Epithelial cell of proximal tubule (primary cell): Measurements from ENCODE around the gene F13A1. TPM values are rescaled to one million over a fixed set of nuclear protein-coding genes. Genes with fewer than 3 reads are reported as not detected.

Experiments used
- DNase-seq: peaks from one replicate; pipeline ENCODE4 v3.0.0-alpha.2; 2011; ENCODE audit warnings: low read depth
- H3K4me3 ChIP-seq: 2 replicates; pipeline ENCODE4 v1.5.1; 2011; ENCODE audit warnings: low read depth, mild to moderate bottlenecking, low read length
- total RNA-seq: library from RNA; depleted of rRNA; stranded (reverse); fragments of >200 nt; gene quantifications from 2 replicates; pipeline ENCODE4 v1.2.3, GENCODE V29; 2015
- TF ChIP-seq, protein P1 (sequence below): conservative IDR thresholded peaks from 2 replicates; pipeline ENCODE4 v1.5.1; 2012; ENCODE audit warnings: low read depth, mild to moderate bottlenecking, low read length

F13A1 gene
- total RNA-seq, 1 donor from 2014 or later: 5.4 TPM

DNA sequence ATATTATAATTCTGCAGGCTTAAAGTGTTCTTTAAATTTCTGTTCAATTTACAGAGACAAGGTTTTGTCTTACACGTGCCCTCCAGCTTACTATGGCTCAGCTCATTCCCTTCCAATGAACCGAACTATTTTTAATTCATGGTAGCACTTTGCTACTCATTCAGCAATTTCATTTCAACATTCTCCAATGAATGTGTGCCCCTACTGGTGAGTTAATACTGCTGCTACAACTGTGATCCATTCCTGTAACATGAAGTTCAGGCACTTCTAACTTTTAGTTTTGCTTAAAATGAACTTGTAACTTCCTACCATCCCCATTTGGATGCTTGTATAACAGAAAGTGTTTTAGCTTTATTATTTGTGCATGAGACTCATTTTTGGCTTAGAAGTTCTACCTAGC is 99.7 kb downstream of the F13A1 start:
- TF ChIP-seq, protein P1, sequence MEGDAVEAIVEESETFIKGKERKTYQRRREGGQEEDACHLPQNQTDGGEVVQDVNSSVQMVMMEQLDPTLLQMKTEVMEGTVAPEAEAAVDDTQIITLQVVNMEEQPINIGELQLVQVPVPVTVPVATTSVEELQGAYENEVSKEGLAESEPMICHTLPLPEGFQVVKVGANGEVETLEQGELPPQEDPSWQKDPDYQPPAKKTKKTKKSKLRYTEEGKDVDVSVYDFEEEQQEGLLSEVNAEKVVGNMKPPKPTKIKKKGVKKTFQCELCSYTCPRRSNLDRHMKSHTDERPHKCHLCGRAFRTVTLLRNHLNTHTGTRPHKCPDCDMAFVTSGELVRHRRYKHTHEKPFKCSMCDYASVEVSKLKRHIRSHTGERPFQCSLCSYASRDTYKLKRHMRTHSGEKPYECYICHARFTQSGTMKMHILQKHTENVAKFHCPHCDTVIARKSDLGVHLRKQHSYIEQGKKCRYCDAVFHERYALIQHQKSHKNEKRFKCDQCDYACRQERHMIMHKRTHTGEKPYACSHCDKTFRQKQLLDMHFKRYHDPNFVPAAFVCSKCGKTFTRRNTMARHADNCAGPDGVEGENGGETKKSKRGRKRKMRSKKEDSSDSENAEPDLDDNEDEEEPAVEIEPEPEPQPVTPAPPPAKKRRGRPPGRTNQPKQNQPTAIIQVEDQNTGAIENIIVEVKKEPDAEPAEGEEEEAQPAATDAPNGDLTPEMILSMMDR: peak; percentile 48
- DNase-seq: no peak

DNA sequence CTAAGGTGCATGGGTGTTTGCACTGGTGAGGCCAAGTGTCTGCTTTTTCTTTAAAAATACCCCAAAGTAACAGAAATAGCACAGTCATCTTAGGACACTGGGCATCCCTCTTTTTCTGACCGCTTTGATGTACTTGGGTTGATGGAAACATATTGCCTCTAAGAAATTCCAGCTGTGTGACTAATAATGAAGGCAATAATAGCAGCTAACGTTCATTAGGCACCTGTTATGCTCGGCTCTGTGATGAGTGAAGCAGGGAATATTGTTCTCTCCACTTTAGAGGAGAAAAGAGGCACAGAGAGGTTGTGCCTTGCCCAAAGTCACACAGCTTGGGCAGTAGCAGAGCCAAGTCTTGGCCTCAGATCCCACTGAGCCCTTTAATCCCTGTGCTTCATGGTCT is 100.7 kb downstream of the F13A1 start:
- no peak overlapping the region for H3K4me3 ChIP-seq

More for the DNA sequence above, 99.7 kb downstream of the F13A1 start:
- no peak overlapping the region for H3K4me3 ChIP-seq

DNA sequence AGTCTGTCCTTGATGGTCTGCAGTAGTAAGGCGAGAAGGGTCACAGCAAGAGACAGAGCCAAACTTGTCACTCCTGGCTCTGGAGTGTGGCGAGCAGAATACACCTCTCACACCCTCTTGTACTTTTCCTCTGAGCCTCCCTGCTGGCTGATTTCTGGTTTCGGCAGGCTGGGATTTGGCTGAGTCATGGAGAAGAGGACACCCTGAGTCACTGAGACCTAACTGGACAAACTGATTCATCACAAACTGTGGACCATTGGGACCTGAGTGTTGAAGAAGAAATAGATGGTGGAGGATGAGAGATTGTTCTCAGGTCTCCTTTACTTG is 101.7 kb downstream of the F13A1 start:
- H3K4me3 ChIP-seq: no peak overlapping the region
- no peak for DNase-seq
- TF ChIP-seq, protein P1: no peak

More for the DNA sequence above, 100.7 kb downstream of the F13A1 start:
- DNase-seq: no peak
- TF ChIP-seq, protein P1: no peak

DNA sequence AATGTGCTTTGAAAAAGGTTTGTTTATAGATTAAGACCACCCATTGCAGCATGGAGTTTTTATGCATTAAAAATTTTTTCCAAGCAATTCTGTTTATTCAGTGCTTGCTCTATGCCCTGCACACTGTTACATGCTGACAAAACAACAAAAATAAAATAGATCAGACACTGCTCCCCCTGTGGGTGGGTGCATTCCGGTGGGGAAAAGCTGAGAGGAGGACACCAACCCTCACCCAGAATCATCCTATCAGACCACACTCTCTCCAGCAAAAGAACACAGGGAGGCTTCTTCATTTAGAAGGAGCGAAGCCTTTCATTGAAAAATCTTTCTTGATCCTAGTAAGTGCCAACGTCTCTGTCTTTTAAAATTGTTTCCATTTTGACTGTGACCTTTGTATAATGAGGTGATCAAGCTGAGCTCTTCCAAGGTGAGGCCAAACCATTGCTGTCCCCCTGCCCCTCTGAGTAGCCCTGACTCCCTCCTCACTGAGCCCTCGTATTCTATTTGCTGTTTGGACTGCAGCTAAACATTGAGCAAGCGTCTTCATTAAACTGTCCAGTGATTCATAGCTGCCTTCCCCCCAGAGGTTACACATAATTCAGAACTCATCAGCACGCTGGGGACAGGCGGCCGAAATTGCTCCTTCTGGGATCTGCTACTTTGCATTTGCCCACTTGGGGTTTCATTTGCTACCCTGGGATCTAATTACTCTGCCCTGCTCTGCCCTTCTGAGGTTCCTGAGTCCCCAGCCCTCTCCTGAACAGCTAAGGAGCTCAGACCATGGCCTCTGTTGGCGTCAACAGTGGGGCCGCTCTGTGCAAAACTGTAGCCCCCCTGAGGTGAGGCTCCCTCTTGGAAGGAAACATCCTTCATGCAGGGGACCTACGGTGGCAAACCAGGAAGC is 102.4 kb downstream of the F13A1 start:
- DNase-seq: no peak
- TF ChIP-seq, protein P1: no peak
- H3K4me3 ChIP-seq: no peak overlapping the region

DNA sequence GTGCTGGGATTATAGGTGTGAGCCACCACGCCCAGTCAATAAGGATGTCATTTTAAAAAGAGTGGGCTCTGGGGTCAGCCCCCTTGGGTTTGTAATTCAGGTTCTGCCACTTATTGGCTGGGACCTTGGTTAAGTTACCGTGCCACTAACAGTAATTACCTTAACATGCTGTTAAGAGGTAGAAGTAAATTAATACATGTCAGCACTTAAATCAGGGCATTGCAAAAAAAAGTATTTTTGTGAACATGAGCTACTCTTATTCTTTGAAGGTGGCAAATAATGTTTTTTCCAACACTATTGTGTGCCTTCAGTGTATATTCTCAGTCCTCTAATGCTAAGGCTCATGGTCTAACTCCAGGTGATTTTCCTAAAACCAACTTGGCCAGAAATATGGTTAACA is 109.5 kb downstream of the F13A1 start:
- TF ChIP-seq, protein P1: no peak
- H3K4me3 ChIP-seq: no peak overlapping the region
- DNase-seq: no peak

DNA sequence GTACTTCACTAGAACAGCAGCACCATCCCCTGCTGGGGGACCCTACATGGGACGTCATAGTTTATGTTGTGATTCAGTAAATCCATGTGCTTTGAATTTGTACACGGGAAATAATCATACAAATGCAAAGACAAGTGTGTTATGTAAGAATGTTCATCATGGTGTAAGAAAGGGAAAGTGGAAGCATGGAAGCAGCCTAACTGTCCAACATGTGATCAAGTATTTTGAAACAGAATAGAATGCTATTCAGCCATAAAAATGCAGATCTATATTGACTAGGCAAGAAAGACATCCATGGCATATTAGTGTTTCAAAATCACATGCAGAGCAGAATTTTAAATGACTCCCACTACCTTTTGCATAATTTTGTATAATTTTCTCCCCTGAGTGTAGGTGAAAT is 117.6 kb downstream of the F13A1 start:
- TF ChIP-seq, protein P1: no peak
- no peak overlapping the region for H3K4me3 ChIP-seq
- no peak for DNase-seq

DNA sequence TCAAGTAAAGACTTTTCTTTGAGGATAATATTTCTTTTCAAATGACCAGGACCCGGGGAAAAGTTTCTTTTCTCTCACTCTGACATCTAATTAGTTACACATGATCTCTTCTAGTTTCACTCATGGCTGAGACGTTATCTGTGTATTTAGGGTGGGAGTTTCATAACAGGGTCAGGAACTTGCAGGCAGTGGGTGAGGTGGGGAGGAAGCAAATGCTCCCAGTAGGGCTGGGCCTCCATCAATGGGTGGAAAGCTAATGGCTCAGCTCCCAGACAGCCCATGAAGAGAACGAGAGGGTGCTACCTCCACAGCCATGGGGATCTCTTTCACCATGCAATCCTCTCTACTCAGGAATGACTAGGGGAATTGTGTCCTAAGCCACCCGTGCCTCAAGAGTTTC is 119.3 kb downstream of the F13A1 start:
- H3K4me3 ChIP-seq: no peak overlapping the region
- TF ChIP-seq, protein P1: no peak
- DNase-seq: no peak
